ENCODE data around the gene USP2. TPM values are rescaled to one million over a fixed set of nuclear protein-coding genes. Genes with fewer than 3 reads are reported as not detected.
A peak's percentile ranks its signal among the peaks of the same experiment; 100 is the strongest.

The USP2 gene
- 0.04 TPM for polyA plus RNA-seq (2012; ENCODE audit: low read depth, missing spikeins)

- peak; percentile 89 for DNase-seq (ENCODE audit: insufficient read length, low spot score)
- TF ChIP-seq POU2F2 (IDR thresholded peaks at IDR 0.05; ENCODE audit: low read depth, low read length) (no peak), POLR2A (IDR thresholded peaks at IDR 0.05; ENCODE audit: low read depth, low read length) (no peak), SPI1 (IDR thresholded peaks at IDR 0.05; ENCODE audit: low read depth, low read length) (no peak), PAX5 (IDR thresholded peaks at IDR 0.05; ENCODE audit: insufficient read depth, low read length, severe bottlenecking) (peak; percentile 38), TAF1 (IDR thresholded peaks at IDR 0.05; ENCODE audit: low read depth, low read length) (no peak), POLR2AphosphoS5 (IDR thresholded peaks at IDR 0.05; ENCODE audit: low read depth, low read length) (no peak)
- FAIRE-seq: peak; percentile 97
These were observed at the start of gene USP2 for GRCh38 chr11:119381181-119381988. USP2 (minus strand) TSS chr11:119381690; CDS start chr11:119373480, 8,210 bp downstream.

DNA sequence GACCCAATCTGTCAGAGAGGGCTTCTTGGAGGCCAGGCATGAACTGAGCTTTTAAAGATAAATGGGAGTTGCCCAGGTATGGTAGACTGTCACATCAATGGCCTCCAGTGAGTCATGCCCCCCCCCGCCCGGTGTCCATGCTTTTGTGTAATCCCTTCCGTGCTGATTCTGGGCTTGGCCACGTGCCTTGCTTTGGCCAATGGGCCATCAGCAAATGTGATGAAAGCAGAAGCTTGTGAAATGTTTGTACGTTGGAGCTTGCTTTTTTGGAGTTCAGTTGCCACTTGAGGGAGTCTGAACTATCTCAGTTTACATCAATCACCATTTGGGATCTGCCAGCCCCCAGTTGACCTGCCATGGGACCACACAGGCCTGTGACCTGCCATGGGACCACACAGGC is 45.8 kb upstream of the USP2 start:
- DNase-seq (ENCODE audit: insufficient read length, low spot score) (no peak), FAIRE-seq (no peak)
- TF ChIP-seq POLR2AphosphoS5 (IDR thresholded peaks at IDR 0.05; ENCODE audit: low read depth, low read length) (no peak), POLR2A (IDR thresholded peaks at IDR 0.05; ENCODE audit: low read depth, low read length) (no peak)

- TF ChIP-seq POLR2AphosphoS5 (IDR thresholded peaks at IDR 0.05; ENCODE audit: low read depth, low read length) (no peak), TAF1 (IDR thresholded peaks at IDR 0.05; ENCODE audit: low read depth, low read length) (no peak), POLR2A (IDR thresholded peaks at IDR 0.05; ENCODE audit: low read depth, low read length) (no peak), POU2F2 (IDR thresholded peaks at IDR 0.05; ENCODE audit: low read depth, low read length) (no peak), SPI1 (IDR thresholded peaks at IDR 0.05; ENCODE audit: low read depth, low read length) (no peak), PAX5 (IDR thresholded peaks at IDR 0.05; ENCODE audit: insufficient read depth, low read length, severe bottlenecking) (no peak)
- FAIRE-seq: no peak
- no peak for DNase-seq (ENCODE audit: insufficient read length, low spot score)
These were observed 44.7 kb upstream of the USP2 start for GRCh38 chr11:119426142-119426541.

- TF ChIP-seq TAF1 (IDR thresholded peaks at IDR 0.05; ENCODE audit: low read depth, low read length) (no peak), PAX5 (IDR thresholded peaks at IDR 0.05; ENCODE audit: insufficient read depth, low read length, severe bottlenecking) (no peak), POU2F2 (IDR thresholded peaks at IDR 0.05; ENCODE audit: low read depth, low read length) (no peak), POLR2A (IDR thresholded peaks at IDR 0.05; ENCODE audit: low read depth, low read length) (no peak), POLR2AphosphoS5 (IDR thresholded peaks at IDR 0.05; ENCODE audit: low read depth, low read length) (no peak), SPI1 (IDR thresholded peaks at IDR 0.05; ENCODE audit: low read depth, low read length) (no peak)
- DNase-seq (ENCODE audit: insufficient read length, low spot score) (no peak), FAIRE-seq (no peak)
These were observed 43.3 kb upstream of the USP2 start for GRCh38 chr11:119424775-119425174.

DNA sequence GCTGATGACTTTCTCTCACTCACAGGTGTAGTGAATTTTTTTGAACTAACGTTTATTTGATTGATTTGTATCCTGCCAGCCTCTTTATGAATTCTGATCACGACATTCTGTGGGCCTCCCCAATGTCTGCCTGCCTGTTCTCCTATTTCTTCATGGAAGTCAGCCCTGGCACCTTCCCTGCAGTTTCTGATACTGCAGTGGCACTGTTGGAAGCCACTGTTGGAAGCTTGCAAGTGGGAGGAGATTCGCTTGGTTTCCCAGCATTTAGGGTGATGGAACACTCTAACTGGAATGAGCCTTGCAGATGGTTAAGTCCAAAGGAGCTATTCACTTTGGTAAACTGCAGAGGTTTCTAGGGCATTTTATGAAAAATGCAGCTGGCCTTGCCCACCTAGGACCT is 42.8 kb upstream of the USP2 start:
- DNase-seq (ENCODE audit: insufficient read length, low spot score) (no peak), FAIRE-seq (no peak)
- TF ChIP-seq SPI1 (IDR thresholded peaks at IDR 0.05; ENCODE audit: low read depth, low read length) (no peak), PAX5 (IDR thresholded peaks at IDR 0.05; ENCODE audit: insufficient read depth, low read length, severe bottlenecking) (no peak), POU2F2 (IDR thresholded peaks at IDR 0.05; ENCODE audit: low read depth, low read length) (no peak), POLR2A (IDR thresholded peaks at IDR 0.05; ENCODE audit: low read depth, low read length) (no peak), TAF1 (IDR thresholded peaks at IDR 0.05; ENCODE audit: low read depth, low read length) (no peak), POLR2AphosphoS5 (IDR thresholded peaks at IDR 0.05; ENCODE audit: low read depth, low read length) (no peak)

DNA sequence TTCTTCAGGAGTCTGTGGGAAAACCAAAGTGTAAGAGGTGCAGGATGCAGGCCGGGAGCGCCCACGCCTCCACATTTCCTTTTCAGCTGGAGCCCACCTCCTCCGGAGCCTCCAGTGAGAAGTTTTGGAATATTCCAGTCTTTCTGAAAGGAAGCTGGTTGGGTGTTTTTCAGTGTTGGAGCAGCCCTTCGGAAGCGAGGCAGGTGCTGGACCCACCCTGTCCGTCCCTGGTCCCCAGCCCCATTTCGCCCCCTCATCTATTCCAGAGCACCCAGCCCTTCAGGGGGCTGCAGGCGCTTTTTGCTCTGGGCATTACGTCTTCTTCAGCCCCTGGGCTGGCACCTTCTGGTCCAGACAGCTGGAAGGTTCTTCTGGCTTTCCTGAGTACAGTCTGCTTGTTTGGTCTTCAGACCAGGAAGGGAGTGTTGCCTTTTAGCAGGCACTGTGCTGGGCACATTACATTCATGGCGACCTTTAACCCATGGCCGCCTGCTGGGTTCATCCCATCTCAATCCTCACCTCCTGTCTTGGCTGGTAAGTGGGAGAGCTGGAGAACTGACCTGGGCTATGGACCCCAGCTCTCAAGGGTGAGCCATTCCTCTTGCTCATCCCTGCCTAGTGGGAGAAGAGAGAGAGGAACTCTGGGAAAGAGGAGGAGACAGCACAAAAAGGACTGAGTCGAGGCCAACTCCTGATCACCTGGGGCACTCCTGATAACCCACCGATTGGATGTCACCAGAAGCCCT is 42.2 kb upstream of the USP2 start:
- TF ChIP-seq PAX5 (IDR thresholded peaks at IDR 0.05; ENCODE audit: insufficient read depth, low read length, severe bottlenecking) (no peak), TAF1 (IDR thresholded peaks at IDR 0.05; ENCODE audit: low read depth, low read length) (no peak), POLR2A (IDR thresholded peaks at IDR 0.05; ENCODE audit: low read depth, low read length) (no peak), POLR2AphosphoS5 (IDR thresholded peaks at IDR 0.05; ENCODE audit: low read depth, low read length) (no peak), POU2F2 (IDR thresholded peaks at IDR 0.05; ENCODE audit: low read depth, low read length) (no peak), SPI1 (IDR thresholded peaks at IDR 0.05; ENCODE audit: low read depth, low read length) (no peak)
- no peak for FAIRE-seq
- DNase-seq (ENCODE audit: insufficient read length, low spot score): no peak

- FAIRE-seq: no peak
- TF ChIP-seq POLR2A (IDR thresholded peaks at IDR 0.05; ENCODE audit: low read depth, low read length) (no peak), SPI1 (IDR thresholded peaks at IDR 0.05; ENCODE audit: low read depth, low read length) (no peak), POU2F2 (IDR thresholded peaks at IDR 0.05; ENCODE audit: low read depth, low read length) (no peak)
- no peak for DNase-seq (ENCODE audit: insufficient read length, low spot score)
These were observed 41.5 kb upstream of the USP2 start, which contains the start of gene THY1 for GRCh38 chr11:119422809-119423508. THY1 (minus strand) TSS chr11:119423172; CDS start chr11:119420905, 2,267 bp downstream.

DNA sequence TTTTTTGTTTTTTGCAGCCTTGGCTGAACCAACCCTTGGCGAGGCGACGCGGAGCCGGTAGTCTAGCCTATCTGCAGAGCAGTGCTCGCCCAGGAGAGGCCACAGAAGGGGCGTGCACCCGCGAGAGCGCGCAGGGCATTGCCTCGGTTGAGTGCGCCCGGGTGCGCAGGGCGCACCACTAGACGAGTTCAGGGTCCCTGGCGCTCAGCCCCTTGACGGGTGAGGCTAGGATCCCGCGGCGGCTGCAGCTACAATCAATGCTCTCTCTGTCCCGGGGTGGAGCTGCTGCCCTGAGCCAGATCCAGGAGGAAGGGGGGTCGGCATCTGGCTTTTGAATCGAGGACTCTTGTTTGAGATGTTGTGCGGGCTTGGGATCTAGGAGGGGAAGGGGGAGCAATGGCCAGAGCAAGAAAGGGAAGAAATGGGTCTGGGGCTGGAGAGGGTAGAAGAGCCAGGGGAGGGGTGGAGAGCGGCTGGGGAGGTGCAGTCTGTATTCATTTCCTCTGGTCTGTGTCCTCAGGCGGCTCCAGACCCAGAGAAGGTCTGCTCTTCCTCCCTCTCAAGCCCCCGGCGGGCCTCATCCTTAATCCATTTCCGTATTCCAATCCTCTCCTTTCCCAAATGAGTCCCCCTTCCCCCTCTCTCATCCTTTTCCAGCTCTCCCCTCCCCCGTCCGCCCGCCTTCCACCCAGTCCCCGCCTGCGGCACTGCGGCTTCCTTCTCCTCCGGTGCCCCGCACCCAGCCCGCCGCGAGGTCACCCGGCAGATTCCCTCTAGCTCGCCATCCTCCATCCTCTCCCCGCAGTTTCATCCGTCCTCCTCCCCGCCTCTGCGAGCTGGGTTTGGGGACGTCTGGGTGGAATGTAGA is 40.7 kb upstream of the USP2 start:
- no peak for DNase-seq (ENCODE audit: insufficient read length, low spot score)
- TF ChIP-seq POLR2A (IDR thresholded peaks at IDR 0.05; ENCODE audit: low read depth, low read length): no peak
- FAIRE-seq: no peak

DNA sequence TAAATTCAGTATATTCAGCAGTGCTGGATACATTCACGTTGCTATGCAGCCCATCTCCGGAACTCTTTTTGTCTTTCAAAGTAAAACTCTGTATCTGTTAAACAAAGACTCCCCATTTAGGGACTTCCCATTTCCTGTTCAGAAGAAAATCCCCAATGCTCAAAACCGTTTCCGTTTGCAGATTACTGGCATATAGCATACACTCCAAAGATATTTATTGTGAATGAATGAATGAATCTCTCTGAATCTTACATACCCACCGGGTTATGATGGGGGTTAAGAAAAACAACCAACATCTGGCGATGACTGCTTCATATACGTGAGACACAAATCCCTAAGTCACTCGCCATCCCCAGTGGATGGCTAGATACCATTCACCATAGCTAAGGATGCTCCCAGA is 39.9 kb upstream of the USP2 start:
- no peak for TF ChIP-seq POU2F2 (IDR thresholded peaks at IDR 0.05; ENCODE audit: low read depth, low read length)
- TF ChIP-seq POLR2AphosphoS5 (IDR thresholded peaks at IDR 0.05; ENCODE audit: low read depth, low read length): no peak
- no peak for TF ChIP-seq TAF1 (IDR thresholded peaks at IDR 0.05; ENCODE audit: low read depth, low read length)
- TF ChIP-seq PAX5 (IDR thresholded peaks at IDR 0.05; ENCODE audit: insufficient read depth, low read length, severe bottlenecking): no peak
- no peak for TF ChIP-seq SPI1 (IDR thresholded peaks at IDR 0.05; ENCODE audit: low read depth, low read length)
- TF ChIP-seq POLR2A (IDR thresholded peaks at IDR 0.05; ENCODE audit: low read depth, low read length): no peak

More for the DNA sequence above, 39.9 kb upstream of the USP2 start:
- FAIRE-seq (no peak), DNase-seq (ENCODE audit: insufficient read length, low spot score) (no peak)

Measured in GM12891 (cell line).